B cell (primary cell): ENCODE data around the gene ASTE1. TPM values are rescaled to one million over a fixed set of nuclear protein-coding genes. Genes with fewer than 3 reads are reported as not detected.

Source experiments
- ATAC-seq: fragments of 200-7000 bp; cut with Tn5 transposase; one replicate; pipeline ENCODE4 v1.10.0; 2021; ENCODE audit warnings: low read depth, mild to moderate bottlenecking, moderate number of reproducible peaks, moderate library complexity
- CTCF ChIA-PET: fragments of 350-600 bp; sonication (Branson Sonifier 250); formaldehyde crosslinking; loops from one replicate; lab custom pipeline; 2021; ENCODE audit warnings: antibody characterized with exemption, inconsistent platforms; lab: Charles Lee
- POLR2A ChIA-PET: fragments of 350-600 bp; sonication (Branson Sonifier 250); formaldehyde crosslinking; loops from one replicate; lab custom pipeline; 2021; ENCODE audit warnings: antibody characterized with exemption; lab: Charles Lee
- DNase-seq: peaks from one replicate; pipeline ENCODE4 v3.0.0; 2013
- H2AFZ ChIP-seq: 2 replicates; pipeline ENCODE4 v1.6.1; 2012; ENCODE audit warnings: mild to moderate bottlenecking, low read depth, low read length; ENCODE audit not compliant: insufficient read depth, poor library complexity, severe bottlenecking
- H3K27ac ChIP-seq, 2 donors: 1 replicate in 1 of 2; 2 replicates in 1 of 2; pipeline ENCODE4 v1.5.1; 2012 to 2013; ENCODE audit warnings: low read length in 2 of 2, mild to moderate bottlenecking in 2 of 2, moderate library complexity in 1 of 2
- H3K27me3 ChIP-seq, 4 experiments: fragments of 200-600 bp in 1 of 4; sonication (generic) in 1 of 4; replicated peaks in 1 of 4; 1 replicate in 2 of 4; 2 replicates in 2 of 4; pipeline versions ENCODE4 v1.6.1 to v1.7.0; 2013 to 2016; ENCODE audit warnings: low read length in 3 of 4, mild to moderate bottlenecking in 2 of 4, mixed read lengths in 1 of 4, moderate library complexity in 1 of 4; ENCODE audit not compliant: insufficient read depth in 4 of 4, control insufficient read depth in 3 of 4; ENCODE audit errors: control extremely low read depth in 1 of 4
- H3K36me3 ChIP-seq, 2 experiments: replicated peaks in 1 of 2; 1 replicate in 1 of 2; 2 replicates in 1 of 2; pipeline versions ENCODE4 v1.6.1 to v1.7.1; 2013; ENCODE audit warnings: low read length in 1 of 2; ENCODE audit not compliant: insufficient read depth in 2 of 2, control insufficient read depth in 1 of 2; ENCODE audit errors: control extremely low read depth in 1 of 2, extremely low read depth in 1 of 2
- H3K4me1 ChIP-seq, 2 donors: fragments of 200-600 bp in 1 of 2; sonication (generic) in 1 of 2; 1 replicate in 1 of 2; 2 replicates in 1 of 2; pipeline versions ENCODE4 v1.5.1 to v1.6.1; 2013 to 2017; ENCODE audit warnings: low read length in 2 of 2; ENCODE audit not compliant: control insufficient read depth in 2 of 2, insufficient read depth in 2 of 2
- H3K4me2 ChIP-seq: replicated peaks from 2 replicates; pipeline ENCODE3; 2012; ENCODE audit warnings: mild to moderate bottlenecking, low read depth, low read length; ENCODE audit not compliant: poor library complexity, severe bottlenecking
- H3K4me3 ChIP-seq, 5 experiments: fragments of 200-600 bp in 1 of 5; sonication (generic) in 1 of 5; 1 replicate in 3 of 5; 2 replicates in 2 of 5; pipeline versions ENCODE4 v1.5.1 to v1.7.0; 2011 to 2016; ENCODE audit warnings: low read length in 4 of 5, mild to moderate bottlenecking in 4 of 5, low read depth in 2 of 5, control low read depth in 1 of 5, moderate library complexity in 1 of 5; ENCODE audit not compliant: insufficient read depth in 1 of 5; ENCODE audit errors: control extremely low read depth in 1 of 5, extremely low read depth in 1 of 5
- H3K79me2 ChIP-seq: fragments of 200-600 bp; sonication (generic); one replicate; pipeline ENCODE4 v1.6.0; 2016; ENCODE audit warnings: low read length; ENCODE audit not compliant: control insufficient read depth, insufficient read depth
- H3K9ac ChIP-seq: fragments of 200-600 bp; sonication (generic); 2 replicates; pipeline ENCODE4 v1.6.1; 2017; ENCODE audit warnings: mild to moderate bottlenecking, low read length, moderate library complexity
- H3K9me3 ChIP-seq, 3 donors: one replicate each; pipeline versions ENCODE4 v1.6.1 to v1.7.1; 2013; ENCODE audit warnings: low read length in 2 of 3; ENCODE audit not compliant: control insufficient read depth in 2 of 3, insufficient read depth in 1 of 3; ENCODE audit errors: control extremely low read depth in 1 of 3
- H4K20me1 ChIP-seq: 2 replicates; pipeline ENCODE4 v1.6.0; 2012; ENCODE audit warnings: mild to moderate bottlenecking, low read length; ENCODE audit not compliant: insufficient read depth, control insufficient read depth, poor library complexity, severe bottlenecking
- H3K27ac Mint-ChIP-seq: one replicate; pipeline ENCODE4 v1.8.0; 2021; ENCODE audit warnings: mixed read lengths
- H3K27me3 Mint-ChIP-seq: one replicate; pipeline ENCODE4 v1.8.0; 2021; ENCODE audit warnings: mixed read lengths
- H3K4me1 Mint-ChIP-seq: one replicate; pipeline ENCODE4 v1.8.0; 2021; ENCODE audit warnings: mixed read lengths
- H3K4me3 Mint-ChIP-seq: one replicate; pipeline ENCODE4 v1.8.0; 2021; ENCODE audit warnings: mixed read lengths
- H3K9me3 Mint-ChIP-seq: one replicate; pipeline ENCODE4 v1.8.0; 2022; ENCODE audit warnings: mixed read lengths; ENCODE audit not compliant: insufficient read depth
- CTCF ChIP-seq: fragments of 200-600 bp; IDR thresholded peaks from one replicate; pipeline ENCODE4 v1.8.0; 2022; ENCODE audit warnings: antibody characterized with exemption, mild to moderate bottlenecking
- EZH2 ChIP-seq: IDR thresholded peaks from 2 replicates; pipeline ENCODE4 v1.6.1; 2012; ENCODE audit warnings: borderline replicate concordance, low read depth, mild to moderate bottlenecking, moderate library complexity, low read length; ENCODE audit not compliant: insufficient read depth, poor library complexity, severe bottlenecking
- WGBS: methylation state at CpG from one replicate; pipeline ENCODE4 v1.1.5; 2013; ENCODE audit warnings: missing lambda C conversion rate; ENCODE audit not compliant: insufficient coverage; 5-methylcytosine and 5-hydroxymethylcytosine counted together
- intact Hi-C: fragments of 100-400 bp; cut with micrococcal nuclease; formaldehyde crosslinking; loops from one replicate; pipeline ENCODE4 v1.10.0; 2022
- polyA minus RNA-seq: library from RNA; depleted of rRNA, polyadenylated mRNA; stranded (reverse); fragments of >200 nt; gene quantifications from 2 replicates; pipeline ENCODE4 v1.2.3, GENCODE V29; 2012
- polyA plus RNA-seq: library from polyadenylated mRNA; depleted of rRNA; stranded (reverse); fragments of >200 nt; gene quantifications from 2 replicates; pipeline ENCODE4 v1.2.3, GENCODE V29; 2012
- total RNA-seq, 2 donors: library from RNA; stranded (reverse); fragments of 120-200 nt in 1 of 2; gene quantifications; 1 replicate in 1 of 2; 2 replicates in 1 of 2; pipeline versions ENCODE4 v1.2.3 to v1.2.4, GENCODE V29; 2013 to 2022

ASTE1 gene
- total RNA-seq (21.8 and 23.0 TPM in 2 replicates), polyA plus RNA-seq (5.6 and 7.3 TPM in 2 replicates), polyA minus RNA-seq (21.2 and 25.4 TPM in 2 replicates)
- total RNA-seq (2013), result 25.0 TPM

GRCh38 chr3:131026321-131027151 lies at the start of gene ASTE1, which contains the start of gene NEK11:
Gene ASTE1 (minus strand): TSS chr3:131026825. CDS start chr3:131025306, 1,519 bp downstream.
Gene NEK11 (plus strand): TSS chr3:131026877. CDS start chr3:131029709, 2,832 bp downstream.
- Histone ChIP-seq H3K4me3 (peak within 1 kb of the TSS; percentile 90 to 95 (median 91)), H3K27me3 (no peaks in the 10 kb centered on the region), H3K27ac (peak within 1 kb of the TSS; percentile 91 to 94), H3K79me2 (peaks cover 44% of the 10 kb centered on the region), H4K20me1 (no peaks in the 10 kb centered on the region), H3K9ac (peak within 1 kb of the TSS; percentile 90), H3K4me2 (peak within 1 kb of the TSS; percentile 80), H3K9me3 (no peaks in the 10 kb centered on the region), H3K36me3 (peaks cover 6 to 13% of the 10 kb centered on the region in 2 experiments), H2AFZ (peak within 1 kb of the TSS; percentile 92), H3K4me1 (peaks cover 31 to 32% of the 10 kb centered on the region in 2 donors)
- Mint-ChIP-seq H3K4me3 (peak within 1 kb of the TSS; percentile 97), H3K27me3 (no peaks in the 10 kb centered on the region), H3K4me1 (peaks cover 48% of the 10 kb centered on the region), H3K9me3 (no peaks in the 10 kb centered on the region), H3K27ac (peak within 1 kb of the TSS; percentile 98)
- ATAC-seq (peak; percentile 97), DNase-seq (peak; percentile 94)
- TF ChIP-seq EZH2, result no peak
- intact Hi-C loops, result loop anchor here (1.0 to 5.0 kb wide), 7 partner anchors 133 to 1700 kb away; partner anchors contain the start of genes NUDT16 and PIK3R4
- CTCF ChIA-PET, result interaction anchor here (0.6 to 1.6 kb wide), 5 partner anchors 12 to 1317 kb away, joined by 3 to 9 read pairs (median 4); partner anchors contain the start of gene ATP2C1
- under 1% methylated on average over 54 of the region's 56 CpGs for WGBS
- POLR2A ChIA-PET, result interaction anchor here (0.8 to 2.0 kb wide), 3 partner anchors 133 to 1391 kb away, joined by 3 to 11 read pairs (median 4); partner anchors contain the start of genes ATP2C1, DNAJC13 and NUDT16

GRCh38 chr3:131075632-131076328 lies 49.2 kb upstream of the ASTE1 start:
- H2AFZ ChIP-seq, result no peak overlapping the region
- Mint-ChIP-seq H3K27ac (no peak overlapping the region), H3K9me3 (no peaks in the 10 kb centered on the region), H3K4me3 (no peak overlapping the region), H3K27me3 (peaks cover 5% of the 10 kb centered on the region), H3K4me1 (no peaks in the 10 kb centered on the region)
- no peaks in the 10 kb centered on the region for H3K4me1 ChIP-seq
- WGBS, result no CpG with 5 or more reads among the region's 4 CpGs
- H3K9me3 ChIP-seq, result no peaks in the 10 kb centered on the region
- no peak overlapping the region for H3K4me3 ChIP-seq
- TF ChIP-seq EZH2, result no peak
- no peak for TF ChIP-seq CTCF
- DNase-seq (no peak), ATAC-seq (no peak)
- intact Hi-C loops, result no loop called here
- H3K9ac ChIP-seq, result no peak overlapping the region
- ChIA-PET CTCF (no interaction called here), POLR2A (no interaction called here)
- H3K79me2 ChIP-seq, result no peaks in the 10 kb centered on the region
- H3K27me3 ChIP-seq, result peaks cover 0 to 3% (median 0%) of the 10 kb centered on the region in 4 experiments
- H3K4me2 ChIP-seq, result no peak overlapping the region
- H3K27ac ChIP-seq, result no peak overlapping the region
- H4K20me1 ChIP-seq, result no peaks in the 10 kb centered on the region
- no peaks in the 10 kb centered on the region for H3K36me3 ChIP-seq
